HG03175 (cell line): Measurements from ENCODE around the gene ASCC1.
"Not testable (repeated sequence)": the region's sequence is repeated elsewhere in the genome, so short reads cannot be mapped to it uniquely, and the experiment has no call there.

Experiments
- ATAC-seq: cut with Tn5 transposase; IDR thresholded peaks from one replicate; pipeline ENCODE4 v1.9.1; 2021; ENCODE audit warnings: mild to moderate bottlenecking, moderate library complexity; ENCODE audit not compliant: unreplicated experiment

The ASCC1 gene

DNA sequence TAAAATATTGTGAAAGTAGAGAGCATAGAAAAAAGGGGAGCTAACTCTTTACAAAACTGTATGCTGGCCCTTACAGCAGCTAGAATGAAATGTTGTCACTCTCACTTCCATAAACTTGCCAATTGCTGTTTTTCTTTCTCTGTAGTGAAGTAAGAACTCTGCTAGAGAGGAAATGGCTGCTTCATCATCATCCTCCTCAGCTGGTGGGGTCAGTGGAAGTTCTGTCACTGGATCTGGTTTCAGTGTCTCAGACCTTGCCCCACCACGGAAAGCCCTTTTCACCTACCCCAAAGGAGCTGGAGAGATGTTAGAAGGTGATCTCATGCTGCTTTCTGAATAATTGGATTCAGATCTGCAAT is 7.6 kb upstream of the ASCC1 start:
- ATAC-seq: no peak

DNA sequence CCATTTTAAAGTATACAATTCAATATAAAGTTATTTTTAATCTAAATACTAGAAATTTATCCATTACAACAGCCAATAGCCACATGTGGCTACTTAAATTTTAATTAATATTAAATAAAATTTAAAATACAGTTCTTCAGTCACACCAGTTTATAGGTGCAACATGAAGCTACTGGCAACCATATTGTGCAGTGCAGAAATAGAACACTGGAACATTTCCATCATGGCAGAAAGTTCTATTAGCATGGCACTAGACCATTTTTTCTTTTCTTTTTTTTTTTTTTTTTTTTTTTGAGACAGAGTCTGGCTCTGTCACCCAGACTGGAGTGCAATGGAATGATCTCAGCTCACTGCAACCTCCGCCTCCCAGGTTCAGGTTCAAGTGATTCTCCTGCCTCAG is 5.2 kb upstream of the ASCC1 start:
- no peak for ATAC-seq

DNA sequence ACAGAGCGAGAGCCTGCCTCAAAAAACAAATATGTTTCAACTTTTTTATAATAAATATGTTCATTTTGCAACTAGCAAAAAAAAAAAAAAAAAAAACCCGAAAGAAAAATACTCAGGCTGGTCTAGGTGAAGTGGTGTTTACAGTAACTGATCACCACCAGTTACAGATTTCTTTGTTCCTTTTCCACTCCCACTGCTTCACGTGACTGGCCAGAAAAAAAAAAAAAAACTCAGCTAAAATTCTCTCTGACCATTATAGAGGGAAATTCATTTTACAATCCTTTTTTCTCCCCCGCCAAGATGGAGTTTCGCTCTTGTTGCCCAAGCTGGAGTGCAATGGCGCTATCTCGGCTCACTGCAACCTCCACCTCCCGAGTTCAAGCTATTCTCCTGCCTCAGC is 4.6 kb upstream of the ASCC1 start:
- no peak for ATAC-seq

DNA sequence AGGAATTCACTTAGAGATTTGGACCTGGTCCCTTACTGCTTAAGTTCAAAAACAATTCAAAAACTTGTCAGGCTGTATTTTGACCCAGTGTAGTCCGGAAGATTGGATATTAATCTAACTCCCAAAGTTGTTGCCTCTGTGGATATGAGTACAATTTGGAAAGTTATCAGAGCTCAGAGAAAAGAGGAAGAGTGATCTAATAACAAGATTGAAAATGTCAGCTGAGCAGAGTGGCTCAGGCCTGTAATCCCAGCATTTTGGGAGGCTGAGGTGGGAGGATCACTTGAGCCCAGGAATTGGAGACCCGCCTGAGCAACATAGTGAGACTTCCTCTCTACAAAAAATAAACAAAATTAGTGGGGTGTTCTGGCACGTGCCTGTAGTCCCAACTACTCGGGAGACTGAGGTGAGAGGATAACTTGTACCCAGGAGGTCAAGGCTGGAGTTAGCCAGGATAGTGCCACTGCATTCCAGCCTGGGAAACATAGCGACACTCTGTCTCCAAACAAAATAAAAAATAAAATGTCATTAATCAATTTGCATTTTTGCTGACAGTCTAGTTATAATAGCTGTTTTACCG is 3.2 kb upstream of the ASCC1 start:
- ATAC-seq: no peak

DNA sequence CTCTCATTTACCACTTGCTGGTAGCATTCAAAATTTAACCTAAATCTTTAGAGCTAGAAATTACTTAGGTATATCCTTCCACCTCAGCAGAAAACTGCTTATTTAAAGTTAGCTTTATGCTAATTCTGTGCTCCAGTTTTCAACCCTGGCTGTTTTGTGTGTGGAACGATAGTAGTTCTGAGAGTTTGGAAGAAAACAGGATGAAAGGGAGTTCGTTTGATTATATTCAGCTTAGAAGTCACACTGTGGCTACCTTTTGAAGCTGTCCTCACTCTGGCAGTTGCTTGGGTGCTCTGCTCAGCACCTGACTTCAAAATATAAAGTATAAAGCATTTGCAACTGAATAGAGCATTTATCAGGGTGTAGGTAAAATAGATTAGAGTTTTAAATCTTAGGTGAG is 2.6 kb upstream of the ASCC1 start:
- no peak for ATAC-seq

DNA sequence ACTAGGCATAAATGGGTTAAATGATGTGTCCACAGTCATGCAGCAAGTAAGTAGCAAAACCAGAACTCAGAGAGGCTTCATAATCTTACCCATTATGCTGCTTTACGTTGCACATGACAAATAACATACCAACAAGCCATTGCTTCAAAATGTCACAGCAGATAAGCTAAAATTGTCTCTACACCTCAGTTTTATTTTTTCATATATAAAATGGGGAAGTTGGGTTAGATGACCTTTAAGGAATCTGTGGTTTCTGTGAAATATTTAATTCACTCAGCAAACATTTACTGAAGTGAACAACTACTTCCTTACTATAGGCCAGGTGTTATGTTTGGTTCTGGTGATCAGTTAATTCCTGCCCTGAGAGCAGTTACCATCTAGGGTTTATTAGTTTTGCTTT is 2.2 kb upstream of the ASCC1 start:
- ATAC-seq: peak; percentile 45

DNA sequence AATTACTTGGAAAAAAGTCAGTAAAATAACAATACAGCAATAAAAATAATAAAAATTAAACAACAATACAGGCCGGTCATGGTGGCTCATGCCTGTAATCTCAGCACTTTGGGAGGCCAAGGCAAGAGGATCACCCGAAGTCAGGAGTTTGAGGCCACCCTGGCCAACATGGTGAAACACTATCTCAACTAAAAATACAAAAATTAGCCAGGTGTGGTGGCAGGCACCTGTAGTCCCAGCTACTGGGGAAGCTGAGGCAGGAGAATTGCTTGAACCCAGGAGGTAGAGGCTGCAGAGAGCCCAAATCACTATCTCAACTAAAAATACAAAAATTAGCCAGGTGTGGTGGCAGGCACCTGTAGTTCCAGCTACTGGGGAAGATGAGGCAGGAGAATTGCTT is 4.2 kb downstream of the ASCC1 start:
- not testable (repeated sequence) for ATAC-seq

DNA sequence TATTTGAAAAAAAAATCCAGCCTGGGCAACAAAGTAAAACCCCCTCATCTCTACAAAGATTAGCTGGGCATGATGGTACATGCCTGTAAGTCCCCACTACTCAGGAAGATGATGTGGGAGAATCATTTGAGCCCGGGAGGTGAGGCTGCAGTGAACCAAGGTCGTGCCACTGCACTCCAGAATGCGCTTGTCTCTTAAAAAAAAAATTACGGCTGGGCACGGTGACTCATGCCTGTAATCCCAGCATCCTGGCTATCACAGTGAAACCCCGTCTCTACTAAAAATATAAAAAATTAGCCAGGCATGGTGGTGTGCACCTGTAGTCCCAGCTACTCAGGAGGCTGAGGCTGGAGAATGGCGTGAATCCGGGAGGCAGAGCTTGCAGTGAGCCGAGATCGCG is 4.7 kb downstream of the ASCC1 start:
- ATAC-seq: not testable (repeated sequence)

DNA sequence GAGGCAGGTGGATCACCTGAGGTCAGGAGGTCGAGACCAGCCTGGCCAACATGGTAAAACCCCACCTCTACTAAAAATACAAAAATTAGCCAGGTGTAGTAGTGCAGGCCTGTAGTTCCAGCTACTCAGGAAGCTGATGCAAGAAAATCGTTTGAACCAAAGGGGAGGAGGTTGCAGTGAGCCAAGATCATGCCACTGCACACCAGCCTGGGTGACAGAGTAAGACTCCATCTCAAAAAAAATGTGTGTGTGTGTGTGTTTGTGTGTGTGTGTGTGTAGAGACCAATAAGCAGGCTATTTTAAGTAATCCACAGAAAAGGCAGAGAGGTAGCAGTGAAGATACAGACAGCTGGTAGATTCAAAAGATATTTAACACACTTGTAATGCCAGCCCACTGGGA is 7.5 kb downstream of the ASCC1 start:
- ATAC-seq: not testable (repeated sequence)

DNA sequence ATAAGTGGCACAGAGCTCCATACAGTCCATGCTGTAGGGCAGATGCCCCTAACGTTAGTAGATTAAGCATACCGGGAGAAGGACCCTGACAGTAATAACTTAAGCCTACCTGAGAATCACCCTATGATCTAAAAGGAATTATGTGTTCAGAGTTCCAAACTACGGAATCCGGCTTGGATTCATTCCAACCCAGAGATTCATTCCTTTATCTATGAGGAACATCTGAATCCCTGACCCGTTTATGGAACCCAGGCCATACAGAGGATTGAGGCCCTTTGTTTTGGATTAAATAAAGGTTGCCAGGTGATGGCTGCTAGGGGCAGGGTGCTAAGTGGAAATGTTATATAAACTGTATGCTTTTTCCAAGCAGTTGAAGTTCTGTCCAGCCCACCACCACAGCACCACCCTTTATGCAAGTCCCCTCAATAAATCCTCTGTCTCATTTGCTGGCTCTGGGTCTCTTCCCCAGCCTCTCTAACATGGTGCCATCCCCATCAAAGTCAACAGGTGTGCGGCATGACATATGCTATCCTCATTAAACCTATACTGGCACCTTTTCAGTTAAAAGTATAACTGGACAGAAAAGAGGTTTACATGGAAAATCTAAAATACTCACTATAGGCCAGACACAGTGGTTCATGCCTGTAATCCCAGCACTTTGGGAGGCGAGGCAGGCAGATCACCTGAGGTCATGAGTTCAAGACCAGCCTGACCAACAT is 9.4 kb downstream of the ASCC1 start:
- no peak for ATAC-seq

DNA sequence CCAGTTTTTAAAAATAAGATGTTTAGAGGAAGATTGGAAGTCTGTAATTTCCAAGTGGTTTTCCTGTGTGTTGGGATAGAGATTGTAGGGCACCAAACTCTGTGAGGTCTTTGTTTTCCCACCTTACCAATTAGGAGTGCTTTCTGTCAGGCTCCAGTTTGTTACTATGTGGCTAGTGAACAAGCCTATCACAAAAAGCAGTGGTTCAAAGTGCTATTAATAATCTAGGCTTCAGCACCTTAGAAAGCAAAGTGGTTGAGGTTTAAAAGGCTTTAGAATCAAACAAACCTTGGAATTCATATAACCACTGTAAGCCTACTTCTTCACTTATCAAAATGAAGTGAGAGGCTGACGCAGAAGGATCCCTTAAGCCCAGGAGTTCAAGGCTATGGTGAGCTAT is 11.4 kb downstream of the ASCC1 start:
- ATAC-seq: no peak

DNA sequence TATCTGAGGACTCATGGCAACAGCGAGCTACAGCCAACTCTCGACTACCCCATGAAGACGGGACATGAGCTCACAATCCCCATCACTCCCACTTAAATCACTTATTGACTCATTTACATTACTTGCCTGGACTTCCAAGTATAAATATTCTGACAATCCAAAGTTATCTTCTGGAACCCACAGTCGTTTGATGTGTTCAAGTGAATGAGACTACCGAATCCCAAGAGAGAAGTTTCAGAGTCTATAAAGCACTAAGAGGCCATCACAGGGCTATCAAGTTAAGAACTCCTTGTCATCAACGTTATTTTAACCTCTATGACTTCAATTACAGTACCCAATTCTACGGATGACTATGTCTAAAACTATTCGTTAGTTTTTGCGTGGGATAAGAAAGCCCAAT is 11.8 kb downstream of the ASCC1 start:
- ATAC-seq: no peak

DNA sequence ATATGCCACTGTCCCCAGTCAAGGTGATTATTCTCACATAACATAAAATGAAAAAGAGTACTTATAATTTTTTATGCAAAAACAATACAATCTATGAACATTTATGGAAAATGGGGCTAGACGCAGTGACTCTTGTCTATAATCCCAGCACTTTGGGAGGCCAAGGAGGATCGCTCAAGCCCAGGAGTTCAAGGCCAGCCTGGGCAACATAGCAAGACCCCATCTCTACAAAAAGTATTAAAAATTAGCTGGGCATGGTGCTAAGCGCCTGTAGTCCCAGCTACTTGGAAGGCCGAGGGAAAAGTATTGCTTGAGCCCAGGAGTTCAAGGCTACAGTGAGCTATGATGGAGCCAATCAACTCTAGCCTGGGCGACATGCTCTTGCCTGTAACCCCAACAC is 14.8 kb downstream of the ASCC1 start:
- ATAC-seq: no peak

DNA sequence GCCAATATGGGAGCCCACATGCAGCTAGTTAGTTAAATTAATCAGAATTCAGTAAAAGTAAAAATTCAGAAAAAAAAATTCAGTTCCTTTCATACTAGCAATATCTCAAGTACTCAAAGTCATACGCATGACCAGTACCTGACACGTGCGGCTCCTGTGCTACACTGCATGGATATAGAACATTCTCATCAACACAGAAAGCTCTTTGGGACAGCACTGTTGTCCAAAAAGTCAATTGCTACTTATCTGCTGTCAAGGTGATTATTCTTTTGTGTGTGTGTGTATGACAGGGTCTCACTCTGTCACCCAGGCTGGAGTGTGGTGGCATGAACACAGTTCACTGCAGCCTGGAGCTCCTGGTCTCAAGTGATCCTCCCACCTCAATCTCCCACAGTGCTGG is 15.2 kb downstream of the ASCC1 start:
- ATAC-seq: no peak

DNA sequence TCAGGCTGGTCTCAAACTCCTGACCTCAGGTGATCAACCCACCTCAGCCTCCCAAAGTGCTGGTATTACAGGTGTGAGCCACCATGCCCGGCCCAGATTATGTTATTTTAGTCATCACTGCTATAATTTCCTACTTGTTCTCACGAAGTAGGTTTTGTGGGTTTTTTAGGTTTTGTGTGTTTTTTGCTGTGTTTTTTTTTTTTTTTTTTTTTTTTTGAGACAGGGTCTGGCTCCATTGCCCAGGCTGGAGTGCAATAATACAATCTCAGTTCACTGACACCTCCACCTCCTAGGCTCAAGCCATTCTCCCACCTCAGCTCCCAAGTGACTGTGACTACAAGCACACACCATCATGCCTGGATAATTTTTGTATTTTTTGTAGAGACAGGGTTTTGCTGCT is 21.1 kb downstream of the ASCC1 start:
- no peak for ATAC-seq

DNA sequence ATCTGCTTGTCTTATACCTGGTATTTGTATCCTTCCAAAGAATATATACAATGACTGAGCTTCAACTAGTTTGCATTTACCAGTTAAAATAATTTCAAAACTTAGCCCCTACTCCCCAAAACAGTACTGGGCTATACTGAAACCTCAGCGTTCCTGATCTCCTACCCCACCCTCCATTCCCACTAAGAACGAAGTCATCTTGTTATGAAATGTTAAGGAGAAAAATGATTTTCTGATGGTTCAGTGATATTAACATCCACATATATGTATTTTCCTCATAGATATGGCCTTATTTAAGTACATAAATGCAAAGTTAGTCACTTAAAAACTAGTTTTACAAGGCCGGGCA is 29.1 kb downstream of the ASCC1 start:
- no peak for ATAC-seq

DNA sequence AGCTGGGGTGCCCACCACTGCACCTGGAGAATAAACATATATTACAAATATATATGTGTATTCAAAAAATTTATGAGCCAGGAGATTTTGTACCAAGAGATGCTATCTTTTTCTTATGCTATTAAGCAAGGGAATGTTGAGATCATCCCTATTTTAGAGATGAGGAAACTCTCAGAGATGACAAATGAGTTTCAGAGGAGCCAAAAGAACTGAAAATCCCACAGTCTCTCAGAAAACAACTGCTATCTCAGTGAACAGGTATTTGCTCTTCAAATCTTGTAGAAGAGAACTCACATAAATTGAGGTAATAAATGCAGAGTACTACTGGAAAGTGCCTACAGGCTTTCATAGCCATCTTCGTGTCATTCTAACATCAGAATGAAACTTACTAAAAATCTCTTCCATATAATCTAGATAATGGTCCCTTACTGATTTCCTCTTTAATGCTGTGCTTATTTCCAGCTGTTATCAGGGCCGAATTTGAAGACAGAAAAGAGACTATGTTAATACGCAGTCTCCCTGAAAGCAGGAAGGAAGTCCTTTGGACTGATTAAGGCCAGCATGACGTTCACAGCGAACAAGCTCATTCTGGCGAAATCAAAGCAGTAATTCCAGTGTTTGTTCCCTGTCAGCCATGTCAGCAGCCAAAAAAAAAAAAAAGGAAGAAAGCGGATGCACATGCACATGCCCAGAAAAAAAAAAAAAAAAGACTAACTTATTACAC is 29.7 kb downstream of the ASCC1 start:
- no peak for ATAC-seq

DNA sequence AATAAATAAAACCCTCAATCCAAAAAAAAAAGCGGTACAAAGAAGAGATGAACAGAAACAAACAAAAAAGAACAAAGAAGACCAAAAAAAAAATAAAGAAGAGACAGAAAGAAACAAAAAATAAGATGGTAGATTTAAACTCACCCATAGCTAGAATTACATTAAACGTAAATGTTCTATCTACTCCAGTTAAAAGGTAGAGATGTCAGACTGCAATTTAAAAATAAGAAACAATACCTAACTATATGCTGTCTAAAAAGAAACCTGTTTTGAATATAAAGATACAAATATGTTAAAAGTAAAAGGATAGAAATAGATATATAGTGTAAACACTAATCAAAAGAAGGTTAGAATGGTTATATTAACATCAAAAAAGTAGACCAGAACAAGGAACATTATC is 31.9 kb downstream of the ASCC1 start:
- no peak for ATAC-seq

DNA sequence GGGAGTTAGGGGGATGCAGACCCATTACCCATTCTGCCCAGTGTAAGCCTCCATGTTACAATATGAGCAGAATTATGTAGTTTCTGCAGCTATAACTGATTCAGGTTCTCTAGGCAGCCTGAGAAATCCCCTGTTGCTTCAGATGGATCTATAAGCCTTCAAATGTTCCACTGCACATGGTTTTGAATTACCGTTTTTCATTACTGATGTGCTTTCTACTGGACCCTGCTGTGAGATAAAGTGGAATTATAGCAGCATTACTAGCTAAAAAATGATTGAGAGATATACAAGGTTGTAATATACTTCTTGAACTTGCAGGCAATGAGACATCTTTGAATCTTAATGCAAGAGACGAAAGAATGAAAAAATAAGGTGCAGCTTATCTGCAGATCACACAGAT is 38.6 kb downstream of the ASCC1 start:
- no peak for ATAC-seq

DNA sequence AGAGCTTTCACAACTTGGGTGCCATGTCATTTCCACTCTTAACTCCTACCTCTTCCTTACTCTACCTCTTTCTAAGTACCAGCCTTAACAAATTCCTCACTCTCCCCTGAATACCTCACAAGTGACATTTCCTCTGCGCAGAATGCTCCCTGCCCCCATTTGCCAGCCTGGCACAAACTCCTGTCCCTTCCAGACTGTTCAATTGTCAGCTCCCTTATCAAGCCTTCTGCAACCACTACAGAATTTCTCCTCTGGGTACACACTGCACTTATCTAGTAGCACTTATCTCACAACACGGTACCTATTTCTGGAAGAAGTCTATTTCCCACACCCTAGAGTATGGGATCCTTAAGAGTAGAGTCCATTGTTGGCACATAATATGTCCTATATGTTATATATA is 39.4 kb downstream of the ASCC1 start:
- ATAC-seq: no peak

DNA sequence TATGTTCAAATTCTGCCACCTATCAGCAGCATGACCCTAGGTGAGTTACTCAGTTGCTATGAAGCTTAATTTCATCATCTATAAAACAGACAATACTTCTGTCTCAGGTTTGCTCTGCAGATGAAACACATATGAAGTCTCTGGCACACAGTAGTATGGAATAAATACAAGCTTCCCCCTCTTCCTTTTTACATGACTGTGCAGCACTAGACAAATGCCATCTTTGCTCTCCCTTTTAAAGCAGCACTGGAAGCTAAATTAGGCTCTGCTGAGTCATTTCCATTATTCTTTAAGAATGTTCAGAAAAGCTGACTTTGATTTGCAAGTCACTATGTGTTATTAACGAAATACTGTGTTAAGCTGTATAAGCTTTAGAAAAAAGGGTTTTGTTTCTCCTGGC is 40.9 kb downstream of the ASCC1 start:
- ATAC-seq: no peak

DNA sequence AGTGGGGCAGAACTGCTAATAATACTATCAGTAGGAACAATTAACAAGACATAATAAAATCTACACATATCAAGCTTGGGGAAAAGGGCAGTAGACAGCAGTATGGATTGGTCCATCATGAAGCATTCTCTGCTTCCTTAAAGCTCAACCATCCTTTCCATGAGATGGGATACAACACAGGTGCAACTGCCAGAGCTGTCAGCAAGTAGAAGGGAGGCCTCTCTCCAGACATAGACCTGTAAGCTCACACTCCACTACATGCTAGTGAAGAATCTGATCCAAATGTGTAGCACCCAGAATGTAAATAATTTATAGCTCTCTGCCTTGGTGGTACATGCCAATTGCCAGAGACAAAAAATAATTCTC is 41.8 kb downstream of the ASCC1 start:
- ATAC-seq: no peak
